Stimulated activated CD4-positive, alpha-beta T cell treated with anti-CD3 and anti-CD28 coated beads, Interleukin-2, amount 100 ng/mL, for 48 hours (primary cell): ENCODE data around the gene CD46.
A peak's percentile ranks its signal among the peaks of the same experiment; 100 is the strongest.
"Not testable (repeated sequence)": the region's sequence is repeated elsewhere in the genome, so short reads cannot be mapped to it uniquely, and the experiment has no call there.

ENCODE experiments used
- DNase-seq, 2 donors: peaks; one replicate each; pipeline ENCODE4 v3.0.0-alpha.2; 2020

Gene CD46

DNA sequence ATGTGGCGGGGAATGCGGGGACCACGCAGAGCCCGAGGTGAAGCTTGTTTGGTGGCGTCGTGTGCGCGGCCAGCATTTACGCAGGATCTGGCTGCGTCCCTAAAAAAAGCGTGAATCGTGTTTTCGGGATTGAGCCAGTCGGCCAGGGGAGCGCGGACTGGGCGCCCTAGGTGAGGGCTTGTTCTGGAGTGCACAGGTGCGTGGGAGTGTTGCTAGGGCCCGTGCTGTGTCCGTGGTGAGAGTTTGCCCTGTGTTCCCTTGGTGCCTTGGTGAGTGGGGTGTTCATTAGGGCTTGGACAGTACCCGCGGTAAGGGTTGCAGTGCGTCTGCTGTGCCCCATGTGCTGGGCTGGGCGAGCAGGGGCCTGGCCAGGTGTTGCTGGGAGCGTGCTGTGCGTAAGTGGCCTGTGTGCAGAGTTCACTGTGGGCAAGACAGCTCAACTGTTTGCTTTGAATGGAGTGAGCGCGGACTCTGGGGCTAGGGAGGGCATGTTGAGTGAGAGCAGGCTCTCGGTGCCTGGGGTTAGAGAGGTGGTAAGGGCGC, 673 bp downstream of the CD46 start:
- DNase-seq: peak; percentile 12 to 25

DNA sequence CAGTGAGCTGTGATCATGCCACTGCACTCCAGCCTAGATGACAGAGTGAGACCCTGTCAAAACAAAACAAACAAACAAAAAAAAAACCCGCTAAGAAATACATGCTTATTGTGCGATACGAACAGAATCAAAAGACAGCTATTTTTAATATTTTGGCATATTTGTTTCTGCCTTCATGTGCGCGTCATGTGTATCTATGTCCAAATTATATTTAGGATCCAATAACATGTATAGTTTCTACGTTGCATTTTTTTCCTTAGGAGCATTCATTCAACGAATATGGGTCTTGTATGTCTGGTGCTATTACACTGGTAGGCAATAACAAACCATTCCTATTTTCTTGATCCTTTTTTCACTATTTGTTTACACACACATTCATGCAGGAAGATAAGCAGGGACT, 1.8 kb downstream of the CD46 start:
- no peak for DNase-seq

DNA sequence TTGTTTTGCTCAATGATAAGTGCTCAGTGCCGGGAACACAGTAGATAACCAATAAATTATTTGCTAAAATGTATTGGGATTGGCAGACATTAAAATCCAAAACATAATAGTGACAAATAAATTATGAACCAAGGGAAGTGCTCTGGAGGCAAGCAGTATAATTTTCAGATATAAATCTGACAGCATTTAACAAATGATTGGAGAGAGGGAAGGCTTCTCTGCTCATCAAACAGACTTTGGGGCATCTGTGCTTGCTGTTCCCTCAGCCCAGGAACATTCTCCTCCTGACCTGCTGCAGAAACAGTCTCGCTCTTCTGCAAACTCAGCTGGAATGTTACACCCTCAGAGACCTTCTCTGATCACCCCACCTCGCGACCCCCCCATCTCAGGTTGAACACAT, 2.2 kb downstream of the CD46 start:
- DNase-seq: no peak

DNA sequence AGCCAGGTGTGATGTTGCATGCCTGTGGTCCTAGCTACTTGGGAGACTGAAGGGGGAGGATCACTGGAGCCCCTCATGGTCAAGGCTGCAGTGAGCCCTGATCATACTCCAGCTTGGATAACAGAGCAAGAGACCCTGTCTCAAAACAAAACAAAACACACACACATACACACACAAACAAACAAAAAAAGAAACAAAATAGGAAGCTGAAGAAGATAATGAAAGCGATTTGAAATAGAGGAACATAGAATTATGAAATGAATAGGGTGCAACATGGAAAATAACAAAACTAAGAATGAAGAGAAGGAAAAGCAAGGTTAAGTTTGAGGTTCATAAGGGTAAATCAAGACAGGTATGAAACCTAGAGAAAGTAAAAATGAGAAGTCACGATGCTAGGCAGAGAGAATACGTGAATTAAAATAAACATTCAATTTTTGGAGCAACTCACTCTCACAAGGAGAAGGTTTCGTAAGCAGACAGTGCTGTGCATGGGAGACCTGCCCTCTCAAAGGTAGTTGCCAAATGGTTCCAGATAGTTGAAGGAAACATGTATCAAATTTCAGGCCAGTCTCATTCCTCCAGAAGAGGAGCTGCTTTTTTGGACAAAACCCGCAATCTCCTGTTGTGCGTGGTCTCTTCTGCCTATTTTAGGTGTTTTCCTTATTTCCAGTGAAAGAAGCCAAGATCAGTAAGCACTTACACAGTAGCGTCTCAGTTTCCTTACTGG, 3.3 kb downstream of the CD46 start:
- DNase-seq: no peak

DNA sequence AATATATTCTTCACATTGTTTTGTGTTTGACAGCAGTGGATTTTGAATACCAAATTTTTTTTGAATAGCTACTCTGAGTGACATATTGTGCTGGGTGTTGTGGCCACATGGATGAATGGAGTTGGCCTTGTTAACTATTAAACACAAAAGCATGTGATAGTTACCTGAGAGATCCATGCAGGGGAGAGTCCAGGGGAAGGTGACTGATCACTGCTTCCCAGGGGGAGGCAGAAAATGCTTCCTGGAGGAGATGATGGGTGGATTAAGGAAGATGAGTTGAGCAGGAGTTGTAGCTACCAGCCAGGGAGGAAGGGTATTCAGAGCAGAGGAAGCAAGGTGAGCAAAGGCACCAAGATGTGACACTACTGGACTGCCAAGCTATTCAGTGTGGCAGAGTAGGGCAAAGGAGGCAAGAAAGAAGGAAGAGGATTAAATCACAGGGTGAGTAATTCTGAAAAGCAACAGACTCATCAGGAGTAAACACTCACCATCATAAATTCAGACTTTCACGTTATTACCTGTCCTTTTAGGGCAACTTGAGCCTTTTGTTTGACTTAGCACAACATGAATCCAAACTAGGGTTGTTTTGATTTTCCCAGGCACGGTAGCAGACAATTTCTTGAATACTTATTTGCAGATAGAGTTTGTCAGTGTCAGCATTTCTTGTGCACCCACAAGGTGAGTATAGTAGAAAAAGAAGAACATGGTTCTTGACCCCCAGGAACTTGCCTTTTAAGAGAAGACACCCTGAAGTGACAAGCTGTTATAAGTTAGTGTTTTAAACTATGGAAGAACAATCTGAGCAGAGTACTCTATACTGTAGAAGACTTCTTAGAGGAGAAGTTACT, 4.2 kb downstream of the CD46 start:
- no peak for DNase-seq

DNA sequence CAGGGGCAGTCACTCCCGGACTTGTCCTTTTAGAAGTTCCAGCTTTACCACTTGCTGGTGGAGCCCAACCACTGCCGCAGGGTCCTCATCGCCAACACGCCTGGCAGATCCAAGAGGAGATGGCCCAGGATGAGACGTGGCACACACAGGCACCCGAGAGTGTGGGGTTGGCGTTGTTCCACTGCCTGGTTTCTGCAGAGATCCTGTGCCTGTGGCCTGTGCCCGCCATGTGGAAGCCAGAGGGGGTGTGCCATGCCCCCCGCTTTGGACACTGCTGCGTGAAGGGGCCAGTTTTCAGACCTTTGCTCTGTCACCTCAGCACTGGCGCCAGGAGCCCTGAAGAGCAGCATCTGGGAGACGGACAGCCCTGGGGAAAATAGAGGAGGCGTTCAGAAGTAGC, 10.8 kb downstream of the CD46 start:
- DNase-seq: no peak

DNA sequence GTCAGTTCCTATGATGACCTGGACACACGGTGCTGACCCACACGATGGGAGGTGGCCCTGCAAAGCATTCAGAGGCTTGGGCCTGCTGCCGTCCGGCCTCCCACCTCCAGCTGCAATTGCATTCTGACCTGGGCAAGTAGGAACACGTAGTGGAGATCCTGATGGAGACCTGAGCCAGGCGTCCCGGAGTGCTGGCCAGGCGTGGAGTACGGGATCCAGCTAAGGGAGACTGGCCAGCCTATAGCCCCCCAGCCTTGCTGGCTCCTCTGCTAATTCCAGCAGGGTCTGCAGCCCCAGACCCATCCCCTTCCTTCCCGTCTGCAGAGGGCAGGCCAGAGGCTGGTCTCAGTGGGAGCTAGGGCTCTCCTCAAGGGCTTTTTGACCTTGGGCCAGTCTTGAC, 11.2 kb downstream of the CD46 start:
- no peak for DNase-seq

DNA sequence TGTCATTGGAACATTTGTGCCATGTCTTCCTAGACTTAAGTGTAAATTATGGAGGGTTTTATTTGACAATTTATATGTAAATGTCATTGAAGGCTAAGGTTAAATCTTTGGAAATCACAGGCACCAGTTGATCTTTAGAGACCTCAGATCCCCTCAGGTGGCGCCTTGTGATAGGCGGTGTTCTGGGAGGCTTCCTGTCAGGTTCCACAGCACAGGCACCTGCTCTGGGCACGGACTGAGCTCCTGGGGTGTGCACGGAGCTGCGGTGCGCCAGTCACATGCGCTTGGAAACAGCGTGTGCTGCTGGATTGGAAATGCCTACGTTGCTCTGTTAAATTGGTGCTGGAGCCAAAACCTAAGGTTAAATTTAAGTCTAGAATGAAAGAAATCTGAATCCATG, 12.1 kb downstream of the CD46 start:
- DNase-seq: no peak

DNA sequence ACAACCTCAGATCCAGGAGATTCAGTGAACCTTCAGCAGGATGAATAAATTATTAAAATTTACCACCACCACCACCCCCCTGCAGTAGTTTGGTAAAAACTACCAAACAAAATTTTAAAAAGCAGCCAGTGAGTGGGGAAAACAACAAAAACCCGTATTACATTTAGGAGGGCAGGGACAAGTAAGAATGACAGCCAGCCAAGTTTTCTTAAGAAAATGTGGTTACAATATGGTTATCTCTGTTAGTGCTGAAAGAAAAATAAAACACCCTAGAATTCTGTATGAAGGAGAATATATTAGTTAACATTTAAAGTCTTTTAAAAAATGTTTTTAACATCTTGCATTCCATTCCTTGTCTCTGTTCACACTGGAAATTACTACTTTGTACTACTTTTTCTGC, 14.7 kb downstream of the CD46 start:
- DNase-seq: no peak

DNA sequence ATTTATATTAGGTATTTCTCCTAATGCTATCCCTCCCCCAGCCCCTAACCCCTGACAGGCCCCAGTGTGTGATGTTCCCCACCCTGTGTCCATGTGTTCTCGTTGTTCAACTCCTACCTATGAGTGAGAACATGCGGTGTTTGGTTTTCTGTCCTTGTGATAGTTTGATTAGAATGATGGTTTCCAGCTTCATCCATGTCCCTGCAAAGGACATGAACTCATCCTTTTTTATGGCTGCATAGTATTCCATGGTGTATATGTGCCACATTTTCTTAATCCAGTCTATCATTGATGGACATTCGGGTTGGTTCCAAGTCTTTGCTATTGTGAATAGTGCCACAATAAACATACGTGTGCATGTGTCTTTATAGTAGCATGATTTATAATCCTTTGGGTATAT, 18.7 kb downstream of the CD46 start:
- not testable (repeated sequence) for DNase-seq

DNA sequence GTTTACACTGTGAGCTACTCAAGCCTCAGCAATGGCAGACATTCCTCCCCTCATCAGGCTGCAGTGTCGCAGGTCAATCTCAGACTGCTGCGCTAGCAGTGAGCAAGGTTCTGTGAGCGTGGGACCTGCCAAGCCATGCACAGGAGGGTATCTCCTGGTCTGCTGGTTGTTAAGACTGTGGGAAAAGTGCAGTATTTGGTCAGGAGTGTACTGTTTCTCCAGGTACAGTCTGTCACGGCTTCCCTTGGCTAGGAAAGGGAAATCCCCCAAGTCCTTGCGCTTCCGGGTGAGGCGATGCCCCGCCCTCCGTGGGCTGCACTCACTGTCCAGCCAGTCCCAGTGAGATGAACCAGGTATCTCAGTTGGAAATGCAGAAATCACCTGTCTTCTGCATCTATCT, 24.2 kb downstream of the CD46 start:
- DNase-seq: not testable (repeated sequence)

DNA sequence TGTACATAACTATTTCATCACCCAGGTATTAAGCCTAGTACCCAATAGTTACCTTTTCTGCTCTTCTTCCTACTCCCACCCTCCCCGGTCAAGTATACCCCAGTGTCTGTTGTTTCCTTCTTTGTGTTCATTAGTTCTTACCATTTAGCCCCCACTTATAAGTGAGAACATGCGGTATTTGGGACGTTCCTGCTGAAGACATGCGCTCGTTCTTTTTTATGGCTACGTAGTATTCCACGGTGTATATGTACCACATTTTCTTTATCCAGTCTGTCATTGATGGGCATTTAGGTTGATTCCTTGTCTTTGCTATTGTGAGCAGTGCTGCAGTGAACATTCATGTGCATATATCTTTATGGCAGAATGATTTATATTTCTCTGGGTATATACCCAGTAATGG, 25.6 kb downstream of the CD46 start:
- DNase-seq: not testable (repeated sequence)

DNA sequence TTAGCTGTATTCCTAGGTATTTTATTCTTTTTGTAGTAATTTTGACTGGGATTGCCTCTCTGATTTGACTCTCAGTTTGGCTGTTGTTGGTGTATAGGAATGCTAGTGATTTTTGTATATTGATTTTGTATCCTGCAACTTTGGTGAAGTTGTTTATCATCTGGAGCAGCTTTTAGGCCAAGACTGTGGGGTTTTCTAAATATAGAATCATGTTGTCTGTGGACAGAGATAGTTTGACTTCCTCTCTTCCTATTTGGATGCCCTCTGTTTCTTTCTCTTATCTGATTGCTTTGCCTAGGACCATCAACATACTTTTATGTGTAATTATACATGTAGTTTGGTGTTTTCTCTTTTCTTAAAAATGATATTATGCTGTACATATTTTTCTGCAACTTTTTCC, 27.2 kb downstream of the CD46 start:
- no peak for DNase-seq

DNA sequence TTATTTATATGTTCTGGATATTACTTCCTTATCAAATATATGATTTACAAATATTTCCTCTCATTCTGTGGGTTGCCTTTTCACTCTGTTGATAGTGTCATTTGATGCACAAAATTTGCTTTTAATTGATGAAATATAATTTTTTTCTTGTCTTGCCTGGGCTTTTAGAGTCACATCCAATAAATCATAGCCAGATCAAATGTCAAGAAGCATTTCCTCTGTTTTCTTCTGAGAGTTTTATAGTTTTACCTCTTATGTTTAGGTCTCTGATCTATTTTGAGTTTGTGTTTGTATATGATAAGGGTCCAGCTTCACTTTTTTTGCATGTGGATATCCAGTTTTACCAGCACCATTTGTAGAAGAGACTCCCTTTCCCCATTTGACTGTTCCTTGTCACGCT, 29.5 kb downstream of the CD46 start:
- no peak for DNase-seq

DNA sequence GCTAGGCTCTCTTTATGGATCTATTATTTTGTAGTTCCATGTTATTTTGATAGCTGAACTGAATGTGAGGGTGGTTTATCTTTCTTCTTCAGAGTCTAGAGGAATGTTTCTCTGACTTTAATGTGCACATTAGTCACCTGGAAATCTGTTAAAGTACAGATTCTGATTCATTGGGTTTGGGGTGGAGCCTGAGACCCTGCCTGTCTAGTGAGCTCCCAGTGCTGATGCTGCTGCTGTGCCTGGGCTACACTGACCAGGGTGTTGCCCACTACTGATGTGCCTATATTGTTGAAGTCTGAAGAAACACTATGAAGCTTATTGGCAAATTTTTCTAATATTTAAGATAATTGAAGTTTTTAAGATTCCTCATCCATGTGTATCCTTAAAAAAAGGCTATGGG, 35.9 kb downstream of the CD46 start:
- no peak for DNase-seq

DNA sequence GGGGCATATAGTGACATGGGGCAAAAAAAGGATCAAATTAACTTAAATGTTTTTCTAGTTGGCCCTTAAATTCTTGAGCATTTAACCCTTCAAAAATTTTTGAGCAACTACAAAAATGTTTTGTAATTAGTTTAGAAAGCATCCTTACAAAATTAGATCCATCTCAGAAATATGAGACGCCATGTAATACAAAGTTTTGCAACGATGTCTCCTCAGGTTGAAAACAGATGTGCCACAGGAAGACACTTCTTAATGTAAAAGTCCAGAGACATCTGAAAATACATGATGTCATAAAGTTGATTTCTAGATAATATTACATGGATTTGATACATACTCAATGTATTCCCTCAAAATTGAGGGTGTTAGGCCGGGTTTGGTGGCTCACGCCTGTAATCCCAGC, 37.5 kb downstream of the CD46 start:
- no peak for DNase-seq

DNA sequence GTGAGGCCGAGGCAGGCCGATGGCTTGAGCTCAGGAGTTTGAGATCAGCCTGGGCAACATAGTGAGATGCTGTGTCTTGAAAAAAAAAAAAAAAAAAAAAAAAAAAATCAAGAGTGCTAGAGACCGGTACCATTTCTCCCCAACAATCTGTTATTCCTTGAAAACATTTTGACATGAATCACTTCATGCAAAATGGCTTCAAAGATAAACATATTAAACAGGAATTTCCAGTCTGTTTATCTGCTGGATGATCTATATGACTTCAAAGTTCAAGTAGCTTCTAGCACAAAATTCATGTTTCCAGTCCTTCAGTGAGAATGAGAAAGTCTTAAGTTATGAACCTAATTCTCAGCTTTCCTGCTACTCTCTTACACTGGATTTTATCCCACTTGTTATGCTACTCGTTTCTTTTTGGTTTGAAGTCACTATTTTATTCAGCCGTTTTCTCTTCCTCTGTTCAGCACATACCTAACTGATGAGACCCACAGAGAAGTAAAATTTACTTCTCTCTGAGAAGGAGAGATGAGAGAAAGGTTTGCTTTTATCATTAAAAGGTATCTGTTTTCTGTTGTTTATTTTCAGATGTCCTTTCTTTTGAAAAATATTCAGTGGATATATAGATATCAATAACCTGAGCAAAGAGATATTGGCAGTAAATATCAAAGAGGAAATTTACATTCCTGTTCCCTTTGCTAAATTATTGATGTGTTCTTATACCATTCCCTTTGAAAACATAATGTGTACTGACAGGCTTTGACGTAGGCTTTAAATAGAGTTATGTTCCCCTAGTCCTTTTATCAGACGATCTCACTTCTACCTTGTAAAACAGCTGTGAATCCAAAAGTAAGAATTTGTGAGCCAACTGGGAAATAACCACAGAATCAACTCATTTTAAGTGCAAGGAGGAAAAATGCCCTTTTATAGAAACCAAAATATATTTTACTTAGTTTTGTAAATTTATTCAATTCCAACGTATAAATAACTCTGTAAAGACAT, 38.2 kb downstream of the CD46 start:
- DNase-seq: no peak

DNA sequence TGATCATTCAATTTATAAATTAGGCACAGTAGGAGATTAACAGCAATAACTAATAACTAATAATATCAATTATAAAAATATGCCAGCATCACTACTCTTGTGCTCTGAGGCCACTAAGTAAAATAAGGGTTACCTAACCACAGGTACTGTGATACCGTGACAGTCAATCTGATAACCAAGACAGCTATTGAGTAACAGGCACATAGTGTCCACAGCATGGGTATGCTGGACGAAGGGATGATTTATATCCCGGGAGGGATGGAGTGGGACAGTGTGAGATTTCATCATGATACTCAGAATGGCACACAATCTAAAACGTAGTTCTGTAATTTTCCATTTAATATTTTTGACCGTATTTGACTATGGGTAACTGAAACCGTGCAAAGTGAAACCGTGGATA, 39.4 kb downstream of the CD46 start:
- no peak for DNase-seq

DNA sequence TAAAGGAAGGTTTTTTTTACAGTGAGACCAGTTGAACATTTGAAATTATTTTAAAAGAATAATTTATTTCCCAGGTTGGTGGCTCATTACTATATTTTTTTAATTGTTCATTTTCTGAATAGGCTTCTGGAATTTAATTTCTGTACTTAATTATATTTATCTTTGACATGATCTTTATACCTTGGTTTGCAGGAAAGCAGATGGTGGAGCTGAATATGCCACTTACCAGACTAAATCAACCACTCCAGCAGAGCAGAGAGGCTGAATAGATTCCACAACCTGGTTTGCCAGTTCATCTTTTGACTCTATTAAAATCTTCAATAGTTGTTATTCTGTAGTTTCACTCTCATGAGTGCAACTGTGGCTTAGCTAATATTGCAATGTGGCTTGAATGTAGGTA, 41.5 kb downstream of the CD46 start:
- no peak for DNase-seq

DNA sequence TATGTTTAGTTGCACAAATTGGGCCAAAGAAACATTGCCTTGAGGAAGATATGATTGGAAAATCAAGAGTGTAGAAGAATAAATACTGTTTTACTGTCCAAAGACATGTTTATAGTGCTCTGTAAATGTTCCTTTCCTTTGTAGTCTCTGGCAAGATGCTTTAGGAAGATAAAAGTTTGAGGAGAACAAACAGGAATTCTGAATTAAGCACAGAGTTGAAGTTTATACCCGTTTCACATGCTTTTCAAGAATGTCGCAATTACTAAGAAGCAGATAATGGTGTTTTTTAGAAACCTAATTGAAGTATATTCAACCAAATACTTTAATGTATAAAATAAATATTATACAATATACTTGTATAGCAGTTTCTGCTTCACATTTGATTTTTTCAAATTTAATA, 43.0 kb downstream of the CD46 start:
- DNase-seq: no peak

DNA sequence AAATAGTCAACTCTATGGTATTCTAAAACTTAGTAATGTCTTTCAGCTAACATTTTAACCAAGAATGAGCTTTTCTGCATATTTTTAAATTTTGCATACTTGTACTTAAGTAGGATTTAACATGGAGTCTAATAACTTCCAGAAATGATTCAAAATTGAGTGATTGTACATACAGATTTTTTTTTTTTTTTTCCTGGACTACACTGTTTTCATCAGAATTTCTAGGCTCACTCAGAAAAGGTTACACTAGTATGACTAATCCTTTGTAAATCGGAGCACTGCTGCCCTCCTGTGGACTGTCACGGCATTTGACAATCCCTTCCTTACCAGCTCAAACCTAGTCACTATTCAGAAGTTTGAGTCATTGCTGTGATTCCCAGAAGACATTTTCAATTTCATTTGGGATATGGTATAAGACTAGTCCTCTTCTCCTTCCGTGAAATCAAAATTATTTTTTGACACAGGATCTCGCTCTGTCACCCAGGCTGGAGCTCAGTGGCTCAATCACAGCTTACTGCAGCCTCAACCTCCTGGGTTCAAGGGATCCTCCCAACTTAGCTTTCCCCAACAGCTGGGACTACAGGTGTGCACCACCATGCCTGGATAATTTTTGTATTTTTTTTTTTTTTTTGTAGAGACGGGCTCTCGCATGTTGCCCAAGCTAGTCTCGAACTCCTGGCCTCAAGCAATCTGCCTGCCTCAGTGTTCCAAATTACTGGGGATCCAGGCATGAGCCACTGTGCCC, 45.5 kb downstream of the CD46 start:
- peak; percentile 73 to 82 for DNase-seq

DNA sequence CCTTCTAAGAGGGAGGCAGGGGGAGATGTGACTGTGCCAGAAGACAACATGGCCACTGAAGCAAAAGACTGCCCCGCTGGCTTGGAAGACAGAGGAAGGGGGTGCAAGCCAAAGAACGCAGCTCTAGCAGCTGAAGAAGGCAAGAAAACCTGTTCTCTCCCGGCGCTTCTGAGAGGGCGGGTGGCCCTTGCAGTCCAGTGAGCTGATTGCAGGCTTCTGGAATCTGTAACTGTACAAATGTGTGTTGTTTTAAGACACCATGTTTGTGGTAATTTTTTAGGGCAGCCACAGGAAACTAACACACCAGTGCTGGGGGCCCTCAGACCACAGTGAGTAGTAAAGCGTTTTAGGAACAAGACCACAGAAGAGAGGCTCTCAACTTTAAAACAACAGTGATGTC, 47.0 kb downstream of the CD46 start:
- DNase-seq: no peak
